ENCODE results near the gene MATN1. TPM values are rescaled to one million over a fixed set of nuclear protein-coding genes. Genes with fewer than 3 reads are reported as not detected.

MATN1 gene
- polyA plus RNA-seq, 1 donor (not counting 4 experiments of a cell fraction or from before 2014, with no cell fraction given) = 0.05 TPM

GRCh38 chr1:30695439-30695841 is 27.9 kb downstream of the MATN1 start:
- no peaks in the 10 kb centered on the region for H3K36me3 ChIP-seq (ENCODE audit: control insufficient read depth in 2 of 2, extremely low read depth in 1 of 2, insufficient read depth in 2 of 2, low read length in 2 of 2)
- dilution Hi-C loops (cut with MboI; ENCODE audit: extremely low pct_ligation_motif_present, low sequenced_read_pairs) = no loop called here
- H2AFZ ChIP-seq (ENCODE audit: control insufficient read depth, low read length) = no peak overlapping the region
- H3K4me2 ChIP-seq (ENCODE audit: control insufficient read depth, extremely low read depth, insufficient read depth, low read depth, low read length) = no peak overlapping the region
- no peaks in the 10 kb centered on the region for H3K9me3 ChIP-seq (ENCODE audit: control insufficient read depth, low read depth, low read length)
- FAIRE-seq (no peak), DNase-seq (ENCODE audit: low read depth, low spot score) (no peak)
- H3K27me3 ChIP-seq (ENCODE audit: control insufficient read depth, extremely low read depth, insufficient read depth, low read length) = no peaks in the 10 kb centered on the region
- TF ChIP-seq EZH2 (IDR thresholded peaks at IDR 0.05; ENCODE audit: low read length) = no peak
- no peak for TF ChIP-seq CTCF (optimal IDR thresholded peaks at IDR 0.05 in 1 of 3, IDR thresholded peaks at IDR 0.05 in 1 of 3, conservative IDR thresholded peaks at IDR 0.05 in 1 of 3; ENCODE audit: extremely low read depth in 1 of 3, insufficient read depth in 2 of 3, low read length in 3 of 3)
- H4K20me1 ChIP-seq (ENCODE audit: control insufficient read depth, extremely low read depth, insufficient read depth, low read length) = no peaks in the 10 kb centered on the region
- peaks cover 22% of the 10 kb centered on the region for H3K4me1 ChIP-seq (ENCODE audit: control insufficient read depth, extremely low read depth, insufficient read depth, low read length)
- no peak overlapping the region for H3K9ac ChIP-seq (ENCODE audit: control insufficient read depth, extremely low read depth, insufficient read depth, low read length)
- no peak overlapping the region for H3K27ac ChIP-seq (ENCODE audit: control insufficient read depth, insufficient read depth, low read length)
- no peaks in the 10 kb centered on the region for H3K9me1 ChIP-seq (ENCODE audit: control insufficient read depth, extremely low read depth, insufficient read depth, low read length)
- H3K4me3 ChIP-seq (ENCODE audit: control insufficient read depth in 2 of 3, extremely low read depth in 1 of 3, insufficient read depth in 2 of 3, low read depth in 1 of 3, low read length in 3 of 3) = no peak overlapping the region
- H3K79me2 ChIP-seq (ENCODE audit: control insufficient read depth, insufficient read depth, low read length) = no peaks in the 10 kb centered on the region

- DNase-seq (ENCODE audit: low read depth, low spot score) = no peak
- H3K4me1 ChIP-seq (ENCODE audit: control insufficient read depth, extremely low read depth, insufficient read depth, low read length) = peaks cover 31% of the 10 kb centered on the region
- TF ChIP-seq EZH2 (IDR thresholded peaks at IDR 0.05; ENCODE audit: low read length) (no peak), CTCF (optimal IDR thresholded peaks at IDR 0.05 in 1 of 3, IDR thresholded peaks at IDR 0.05 in 1 of 3, conservative IDR thresholded peaks at IDR 0.05 in 1 of 3; ENCODE audit: extremely low read depth in 1 of 3, insufficient read depth in 2 of 3, low read length in 3 of 3) (no peak)
- dilution Hi-C loops (cut with MboI; ENCODE audit: extremely low pct_ligation_motif_present, low sequenced_read_pairs) = no loop called here
- H3K27ac ChIP-seq (ENCODE audit: control insufficient read depth, insufficient read depth, low read length) = no peak overlapping the region
- no peak overlapping the region for H2AFZ ChIP-seq (ENCODE audit: control insufficient read depth, low read length)
- no peak for FAIRE-seq
- no peak overlapping the region for H3K4me2 ChIP-seq (ENCODE audit: control insufficient read depth, extremely low read depth, insufficient read depth, low read depth, low read length)
- no peak overlapping the region for H3K9ac ChIP-seq (ENCODE audit: control insufficient read depth, extremely low read depth, insufficient read depth, low read length)
- H3K27me3 ChIP-seq (ENCODE audit: control insufficient read depth, extremely low read depth, insufficient read depth, low read length) = no peaks in the 10 kb centered on the region
- H3K79me2 ChIP-seq (ENCODE audit: control insufficient read depth, insufficient read depth, low read length) = no peaks in the 10 kb centered on the region
- H4K20me1 ChIP-seq (ENCODE audit: control insufficient read depth, extremely low read depth, insufficient read depth, low read length) = no peaks in the 10 kb centered on the region
- H3K4me3 ChIP-seq (ENCODE audit: control insufficient read depth in 2 of 3, extremely low read depth in 1 of 3, insufficient read depth in 2 of 3, low read depth in 1 of 3, low read length in 3 of 3) = no peak overlapping the region
- no peaks in the 10 kb centered on the region for H3K9me1 ChIP-seq (ENCODE audit: control insufficient read depth, extremely low read depth, insufficient read depth, low read length)
- no peaks in the 10 kb centered on the region for H3K36me3 ChIP-seq (ENCODE audit: control insufficient read depth in 2 of 2, extremely low read depth in 1 of 2, insufficient read depth in 2 of 2, low read length in 2 of 2)
- no peaks in the 10 kb centered on the region for H3K9me3 ChIP-seq (ENCODE audit: control insufficient read depth, low read depth, low read length)
Observed at GRCh38 chr1:30694280-30695175, 28.9 kb downstream of the MATN1 start.

Data from keratinocyte (primary cell).